Thoracic aorta (tissue), 2 donors: ENCODE results near the gene MDK. TPM values are rescaled to one million over a fixed set of nuclear protein-coding genes. Genes with fewer than 3 reads are reported as not detected.

Source experiments
- ATAC-seq: fragments of 150-250 bp; one replicate; pipeline ENCODE4 v1.8.0; 2017; ENCODE audit warnings: low read depth; ENCODE audit not compliant: insufficient number of reproducible peaks, low FRiP score
- DNase-seq: peaks from one replicate; pipeline ENCODE4 v3.0.0-alpha.2; 2020; ENCODE audit warnings: low spot score
- H3K27ac ChIP-seq, 2 donors: fragments of 200-600 bp; sonication (generic); 1 replicate in 1 of 2; 2 replicates in 1 of 2; pipeline ENCODE4 v1.5.1; 2016; ENCODE audit warnings: mild to moderate bottlenecking in 2 of 2, moderate library complexity in 2 of 2
- H3K27me3 ChIP-seq: fragments of 200-600 bp; sonication (generic); replicated peaks from 2 replicates; pipeline ENCODE4 v1.6.0; 2016; ENCODE audit warnings: mild to moderate bottlenecking; ENCODE audit not compliant: insufficient read depth
- H3K36me3 ChIP-seq: fragments of 200-600 bp; sonication (generic); one replicate; pipeline ENCODE4 v1.5.1; 2016
- H3K4me1 ChIP-seq, 2 donors: fragments of 200-600 bp; sonication (generic); 1 replicate in 1 of 2; 2 replicates in 1 of 2; pipeline versions ENCODE4 v1.5.1 to v1.6.0; 2016; ENCODE audit warnings: low read depth in 2 of 2, mild to moderate bottlenecking in 1 of 2; ENCODE audit not compliant: control insufficient read depth in 1 of 2
- H3K4me3 ChIP-seq: fragments of 200-600 bp; sonication (generic); 2 replicates; pipeline ENCODE4 v1.5.1; 2016; ENCODE audit warnings: mild to moderate bottlenecking
- H3K9me3 ChIP-seq: fragments of 200-600 bp; sonication (generic); 2 replicates; pipeline ENCODE4 v1.5.1; 2016
- CTCF ChIP-seq: fragments of 200-600 bp; sonication (generic); IDR thresholded peaks from one replicate; pipeline ENCODE4 v1.5.1; 2019; ENCODE audit warnings: antibody characterized with exemption
- total RNA-seq, 2 donors: library from RNA; depleted of rRNA; stranded (reverse); fragments of >200 nt; gene quantifications; one replicate each; pipeline versions ENCODE4 v1.1.0 to v1.2.3, GENCODE V29; 2016

Gene MDK
- total RNA-seq, 2 donors from 2014 or later, result 13.5 to 21.0 TPM

GRCh38 chr11:46414466-46414796 is 33.0 kb downstream of the MDK start:
- Histone ChIP-seq H3K27me3 (no peaks in the 10 kb centered on the region), H3K36me3 (peaks cover 54% of the 10 kb centered on the region), H3K4me1 (no peaks in the 10 kb centered on the region), H3K27ac (no peak overlapping the region), H3K9me3 (no peaks in the 10 kb centered on the region), H3K4me3 (no peak overlapping the region)
- DNase-seq (no peak), ATAC-seq (no peak)
- no peak for TF ChIP-seq CTCF

- Histone ChIP-seq H3K9me3 (no peaks in the 10 kb centered on the region), H3K27me3 (no peaks in the 10 kb centered on the region), H3K36me3 (peaks cover 51% of the 10 kb centered on the region), H3K27ac (no peak overlapping the region), H3K4me3 (no peak overlapping the region), H3K4me1 (no peaks in the 10 kb centered on the region)
- no peak for DNase-seq
- no peak for TF ChIP-seq CTCF
- ATAC-seq, result no peak
Measured at GRCh38 chr11:46414879-46415278, 33.4 kb downstream of the MDK start.

- Histone ChIP-seq H3K9me3 (no peaks in the 10 kb centered on the region), H3K4me3 (no peak overlapping the region), H3K27ac (no peak overlapping the region), H3K36me3 (peaks cover 41% of the 10 kb centered on the region), H3K4me1 (no peaks in the 10 kb centered on the region), H3K27me3 (no peaks in the 10 kb centered on the region)
- no peak for DNase-seq
- ATAC-seq, result no peak
- no peak for TF ChIP-seq CTCF
Measured at GRCh38 chr11:46417711-46418110, 36.2 kb downstream of the MDK start.

- H3K36me3 ChIP-seq, result peaks cover 35% of the 10 kb centered on the region
- ATAC-seq, result no peak
- no peak overlapping the region for H3K27ac ChIP-seq
Measured at GRCh38 chr11:46418751-46419150, 37.3 kb downstream of the MDK start.

GRCh38 chr11:46420513-46420912 is 39.0 kb downstream of the MDK start:
- no peak for TF ChIP-seq CTCF
- Histone ChIP-seq H3K27ac (no peak overlapping the region), H3K4me3 (no peak overlapping the region), H3K36me3 (peaks cover 18% of the 10 kb centered on the region), H3K27me3 (no peaks in the 10 kb centered on the region), H3K4me1 (no peaks in the 10 kb centered on the region), H3K9me3 (no peaks in the 10 kb centered on the region)
- no peak for DNase-seq
- no peak for ATAC-seq

More at GRCh38 chr11:46418751-46419150, 37.3 kb downstream of the MDK start:
- no peak for DNase-seq
- H3K9me3 ChIP-seq, result no peaks in the 10 kb centered on the region
- H3K4me3 ChIP-seq, result no peak overlapping the region
- TF ChIP-seq CTCF, result no peak
- H3K27me3 ChIP-seq, result no peaks in the 10 kb centered on the region
- H3K4me1 ChIP-seq, result no peaks in the 10 kb centered on the region
